ENCODE data around the gene EFHC2. TPM values are rescaled to one million over a fixed set of nuclear protein-coding genes. Genes with fewer than 3 reads are reported as not detected.

The EFHC2 gene
- total RNA-seq, 4 donors from 2014 or later = 5.1 to 16.1 (median 8.9) TPM

DNA sequence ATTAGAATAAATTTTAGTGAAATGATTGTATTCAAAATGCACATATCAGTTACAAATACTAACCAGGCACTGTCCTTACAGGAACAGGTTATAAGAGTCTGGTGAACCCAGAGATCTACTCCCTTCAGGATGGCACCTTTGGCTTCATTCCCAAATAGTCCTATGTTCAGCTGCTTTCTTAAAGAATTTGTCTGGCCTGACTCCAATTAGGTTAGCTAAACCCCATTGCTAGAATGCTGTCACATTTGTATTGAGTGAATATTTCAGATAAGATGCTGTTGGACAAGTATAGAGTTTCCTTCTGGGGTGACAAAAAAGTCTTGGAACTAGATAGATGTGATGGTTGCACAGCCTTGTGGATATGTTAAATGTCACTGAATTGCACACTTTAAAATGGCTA is 69.4 kb downstream of the EFHC2 start:
- Histone ChIP-seq H3K4me3 (no peak overlapping the region), H3K27ac (no peak overlapping the region), H3K27me3 (no peaks in the 10 kb centered on the region), H3K4me1 (no peaks in the 10 kb centered on the region), H3K9me3 (no peaks in the 10 kb centered on the region), H3K36me3 (no peaks in the 10 kb centered on the region)
- DNase-seq (ENCODE audit: low spot score in 2 of 2) = no peak
- no peak for TF ChIP-seq EP300 (IDR thresholded peaks at IDR 0.05)
- TF ChIP-seq, protein P1, sequence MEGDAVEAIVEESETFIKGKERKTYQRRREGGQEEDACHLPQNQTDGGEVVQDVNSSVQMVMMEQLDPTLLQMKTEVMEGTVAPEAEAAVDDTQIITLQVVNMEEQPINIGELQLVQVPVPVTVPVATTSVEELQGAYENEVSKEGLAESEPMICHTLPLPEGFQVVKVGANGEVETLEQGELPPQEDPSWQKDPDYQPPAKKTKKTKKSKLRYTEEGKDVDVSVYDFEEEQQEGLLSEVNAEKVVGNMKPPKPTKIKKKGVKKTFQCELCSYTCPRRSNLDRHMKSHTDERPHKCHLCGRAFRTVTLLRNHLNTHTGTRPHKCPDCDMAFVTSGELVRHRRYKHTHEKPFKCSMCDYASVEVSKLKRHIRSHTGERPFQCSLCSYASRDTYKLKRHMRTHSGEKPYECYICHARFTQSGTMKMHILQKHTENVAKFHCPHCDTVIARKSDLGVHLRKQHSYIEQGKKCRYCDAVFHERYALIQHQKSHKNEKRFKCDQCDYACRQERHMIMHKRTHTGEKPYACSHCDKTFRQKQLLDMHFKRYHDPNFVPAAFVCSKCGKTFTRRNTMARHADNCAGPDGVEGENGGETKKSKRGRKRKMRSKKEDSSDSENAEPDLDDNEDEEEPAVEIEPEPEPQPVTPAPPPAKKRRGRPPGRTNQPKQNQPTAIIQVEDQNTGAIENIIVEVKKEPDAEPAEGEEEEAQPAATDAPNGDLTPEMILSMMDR (IDR thresholded peaks at IDR 0.05) = no peak
- TF ChIP-seq POLR2A (IDR thresholded peaks at IDR 0.05) = no peak
- TF ChIP-seq POLR2AphosphoS5 (IDR thresholded peaks at IDR 0.05) = no peak

- Histone ChIP-seq H3K36me3 (no peaks in the 10 kb centered on the region), H3K9me3 (no peaks in the 10 kb centered on the region), H3K27ac (no peak overlapping the region), H3K4me3 (no peak overlapping the region), H3K4me1 (no peaks in the 10 kb centered on the region), H3K27me3 (no peaks in the 10 kb centered on the region)
- DNase-seq (ENCODE audit: low spot score in 2 of 2) = no peak
- TF ChIP-seq POLR2A (IDR thresholded peaks at IDR 0.05) = no peak
- TF ChIP-seq, protein P1 (IDR thresholded peaks at IDR 0.05) = no peak
- WGBS = 82% methylated on average over 3 of the region's 3 CpGs
These were observed 75.6 kb downstream of the EFHC2 start for GRCh38 chrX:44267861-44268260.

DNA sequence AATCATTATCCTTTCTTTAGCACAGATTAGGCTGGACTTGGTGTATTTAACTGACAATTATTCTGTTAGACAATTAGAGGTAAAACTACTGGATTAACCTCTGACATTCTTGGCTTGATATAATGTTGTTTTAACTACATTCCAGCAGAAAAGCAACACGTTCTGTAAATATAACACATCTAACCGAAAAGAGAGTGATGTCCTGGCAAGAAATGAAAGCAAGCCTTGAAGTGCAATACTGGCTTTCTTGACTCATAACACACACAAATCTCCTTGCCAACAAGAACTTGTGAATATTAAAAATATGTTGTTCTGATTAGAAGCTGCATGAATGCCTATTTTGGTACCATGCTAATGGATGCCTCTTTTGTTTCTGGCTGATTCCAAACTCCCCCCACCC is 76.4 kb downstream of the EFHC2 start:
- Histone ChIP-seq H3K9me3 (no peaks in the 10 kb centered on the region), H3K4me1 (no peaks in the 10 kb centered on the region), H3K27me3 (no peaks in the 10 kb centered on the region), H3K36me3 (no peaks in the 10 kb centered on the region), H3K4me3 (no peak overlapping the region), H3K27ac (no peak overlapping the region)
- DNase-seq (ENCODE audit: low spot score in 2 of 2) = no peak
- no peak for TF ChIP-seq EP300 (IDR thresholded peaks at IDR 0.05)
- no peak for TF ChIP-seq POLR2A (IDR thresholded peaks at IDR 0.05)
- TF ChIP-seq, protein P1 (IDR thresholded peaks at IDR 0.05) = no peak
- TF ChIP-seq POLR2AphosphoS5 (IDR thresholded peaks at IDR 0.05) = no peak
- WGBS = 39% methylated on average over 2 of the region's 2 CpGs

DNA sequence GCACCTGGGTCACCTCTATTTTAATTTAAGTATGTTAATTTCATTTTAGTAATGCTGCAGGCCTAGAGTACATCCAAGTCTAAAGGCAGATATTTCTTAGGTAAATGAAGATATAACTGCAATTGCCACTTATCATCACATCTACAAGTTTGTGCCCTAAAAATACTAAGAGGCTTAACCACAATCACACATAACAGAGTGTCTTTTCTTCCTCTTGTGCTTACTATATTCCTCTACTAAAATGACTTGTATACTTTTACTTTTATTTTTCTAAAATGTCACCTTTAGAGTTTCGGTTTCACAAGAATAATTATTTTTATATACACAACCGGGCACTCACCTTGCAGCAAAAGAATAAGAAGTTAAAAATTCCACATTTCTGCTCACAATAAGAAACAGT is 77.9 kb downstream of the EFHC2 start:
- H3K27ac ChIP-seq = no peak overlapping the region
- no peaks in the 10 kb centered on the region for H3K9me3 ChIP-seq
- no peaks in the 10 kb centered on the region for H3K36me3 ChIP-seq
- no peak for TF ChIP-seq POLR2AphosphoS5 (IDR thresholded peaks at IDR 0.05)
- TF ChIP-seq EP300 (IDR thresholded peaks at IDR 0.05) = no peak
- no peak for TF ChIP-seq POLR2A (IDR thresholded peaks at IDR 0.05)
- TF ChIP-seq, protein P1 (IDR thresholded peaks at IDR 0.05) = no peak
- 86% methylated on average over 2 of the region's 2 CpGs for WGBS
- H3K4me3 ChIP-seq = no peak overlapping the region
- H3K27me3 ChIP-seq = no peaks in the 10 kb centered on the region
- DNase-seq (ENCODE audit: low spot score in 2 of 2) = no peak
- H3K4me1 ChIP-seq = no peaks in the 10 kb centered on the region

DNA sequence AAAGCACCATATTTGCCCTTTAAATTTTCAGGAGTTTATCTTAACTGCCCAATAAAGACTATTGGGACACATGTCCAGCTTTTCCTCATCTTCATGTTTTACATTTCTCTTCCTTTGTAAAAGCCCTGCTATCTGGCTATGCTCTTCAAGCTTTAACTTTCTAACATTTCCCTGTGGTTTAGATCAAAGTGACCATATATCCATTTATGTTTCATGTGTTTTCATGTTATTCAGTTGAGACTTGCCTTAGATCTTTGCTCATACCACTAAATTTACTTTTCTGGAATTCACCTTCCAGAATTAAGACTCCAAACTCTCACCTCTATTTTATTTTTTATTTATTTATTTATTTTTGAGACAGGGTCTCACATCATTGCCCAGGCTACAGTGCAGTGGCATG is 78.5 kb downstream of the EFHC2 start:
- Histone ChIP-seq H3K27me3 (no peaks in the 10 kb centered on the region), H3K27ac (no peak overlapping the region), H3K36me3 (no peaks in the 10 kb centered on the region), H3K4me1 (no peaks in the 10 kb centered on the region), H3K4me3 (no peak overlapping the region), H3K9me3 (no peaks in the 10 kb centered on the region)
- TF ChIP-seq, protein P1 (IDR thresholded peaks at IDR 0.05) = no peak
- TF ChIP-seq POLR2AphosphoS5 (IDR thresholded peaks at IDR 0.05) (no peak), POLR2A (IDR thresholded peaks at IDR 0.05) (no peak), EP300 (IDR thresholded peaks at IDR 0.05) (no peak)
- DNase-seq (ENCODE audit: low spot score in 2 of 2) = no peak

Data from suprapubic skin (tissue), 4 donors.